HCT116 (cell line): ENCODE results near the gene ITPR2. TPM values are rescaled to one million over a fixed set of nuclear protein-coding genes. Genes with fewer than 3 reads are reported as not detected.

Experiments used
- ATAC-seq: fragments of 200-7000 bp; cut with Tn5 transposase; 2 replicates; pipeline ENCODE4 v1.9.1; 2020; ENCODE audit warnings: mild to moderate bottlenecking, moderate library complexity
- BruUV-seq: library from RNA; stranded (reverse); fragments of 400-500 nt; replicated peaks from 2 replicates; lab custom pipeline; 2021; lab: Mats Ljungman, UMichigan
- CTCF ChIA-PET: fragments of 300-600 bp; sonication (Branson Sonifier 250); formaldehyde crosslinking; loops from one replicate; lab custom pipeline; 2021; ENCODE audit warnings: antibody characterized with exemption; lab: Charles Lee
- POLR2A ChIA-PET: fragments of 300-600, 350-600 bp; sonication (Branson Sonifier 250); formaldehyde crosslinking; loops from one replicate; lab custom pipeline; 2021; ENCODE audit warnings: antibody characterized with exemption; lab: Charles Lee
- RAD21 ChIA-PET, 2 experiments: fragments of 300-600 bp; sonication (Branson Sonifier 250); formaldehyde crosslinking; loops; one replicate each; lab custom pipeline; 2023; ENCODE audit warnings: low total read pairs in 2 of 2; ENCODE audit not compliant: uncharacterized antibody in 2 of 2, unreplicated experiment in 2 of 2, low non-redundant PET in 1 of 2; lab: Charles Lee
- DNase-seq: peaks from one replicate; pipeline ENCODE4 v3.0.0-alpha.2; 2010; ENCODE audit warnings: low read depth, low spot score
- H2AFZ ChIP-seq: fragments of 200-600 bp; shearing (Covaris generic), sonication (generic); 2 replicates; pipeline ENCODE4 v1.6.1; 2017; ENCODE audit warnings: low read depth, mixed run types, mixed read lengths, antibody characterized with exemption, low read length; ENCODE audit not compliant: poor library complexity, severe bottlenecking
- H3K27ac ChIP-seq: 2 replicates; pipeline ENCODE4 v1.5.1; 2012; ENCODE audit warnings: low read depth, low read length
- H3K27me3 ChIP-seq: fragments of 200-600 bp; sonication (generic); 2 replicates; pipeline ENCODE4 v1.6.1; 2016; ENCODE audit warnings: mixed run types, low read length, mixed read lengths; ENCODE audit not compliant: insufficient read depth
- H3K36me3 ChIP-seq, 2 experiments: fragments of 200-500 bp in 1 of 2; fragments of 200-600 bp in 1 of 2; sonication (Bioruptor generic) in 1 of 2; sonication (generic) in 1 of 2; 2 replicates each; pipeline versions ENCODE4 v1.5.1 to v1.6.1; 2014 to 2016; ENCODE audit warnings: low read length in 2 of 2, inconsistent platforms in 1 of 2, mixed read lengths in 1 of 2, mixed run types in 1 of 2; ENCODE audit not compliant: insufficient read depth in 2 of 2, control insufficient read depth in 1 of 2
- H3K4me1 ChIP-seq, 2 experiments: fragments of 200-600 bp in 1 of 2; sonication (generic) in 1 of 2; 2 replicates each; pipeline versions ENCODE4 v1.5.1 to v1.6.1; 2012 to 2017; ENCODE audit warnings: low read length in 2 of 2, inconsistent platforms in 1 of 2, mild to moderate bottlenecking in 1 of 2, mixed read lengths in 1 of 2, mixed run types in 1 of 2, moderate library complexity in 1 of 2; ENCODE audit not compliant: insufficient read depth in 2 of 2, control insufficient read depth in 1 of 2
- H3K4me2 ChIP-seq: fragments of 200-600 bp; sonication (generic); 2 replicates; pipeline ENCODE4 v1.6.1; 2017; ENCODE audit warnings: mixed run types, low read length, mixed read lengths
- H3K4me3 ChIP-seq, 2 experiments: fragments of 200-600 bp in 1 of 2; sonication (generic) in 1 of 2; replicated peaks in 1 of 2; 2 replicates each; pipeline ENCODE4 v1.5.1; 2011 to 2016; ENCODE audit warnings: low read length in 2 of 2, control low read depth in 1 of 2, low read depth in 1 of 2, mild to moderate bottlenecking in 1 of 2, mixed read lengths in 1 of 2, mixed run types in 1 of 2
- H3K79me2 ChIP-seq: fragments of 200-600 bp; sonication (generic); 2 replicates; pipeline ENCODE4 v1.6.1; 2017; ENCODE audit warnings: mild to moderate bottlenecking, mixed run types, low read length, moderate library complexity, mixed read lengths; ENCODE audit not compliant: insufficient read depth
- H3K9ac ChIP-seq: fragments of 200-600 bp; sonication (generic); 2 replicates; pipeline ENCODE4 v1.6.1; 2016; ENCODE audit warnings: low read length, mixed read lengths
- H3K9me2 ChIP-seq: fragments of 200-600 bp; sonication (generic), shearing (Covaris generic); 2 replicates; pipeline ENCODE4 v1.6.1; 2017; ENCODE audit warnings: mixed run types, mild to moderate bottlenecking, moderate library complexity; ENCODE audit not compliant: insufficient read depth
- H3K9me3 ChIP-seq, 2 experiments: fragments of 200-500 bp in 1 of 2; fragments of 200-600 bp in 1 of 2; sonication (Bioruptor generic) in 1 of 2; sonication (generic) in 1 of 2; 2 replicates each; pipeline ENCODE4 v1.6.1; 2014 to 2017; ENCODE audit warnings: low read length in 2 of 2, mixed read lengths in 2 of 2, inconsistent platforms in 1 of 2, low read depth in 1 of 2, mild to moderate bottlenecking in 1 of 2, mixed run types in 1 of 2, moderate library complexity in 1 of 2; ENCODE audit not compliant: control insufficient read depth in 1 of 2, insufficient read depth in 1 of 2
- H4K20me1 ChIP-seq: fragments of 200-600 bp; sonication (generic), shearing (Covaris generic); 2 replicates; pipeline ENCODE4 v1.6.1; 2017; ENCODE audit warnings: mixed run types, mild to moderate bottlenecking, moderate library complexity; ENCODE audit not compliant: insufficient read depth
- ATF3 ChIP-seq: IDR thresholded peaks from 2 replicates; pipeline ENCODE4 v1.6.1; 2012
- CBX3 ChIP-seq: IDR thresholded peaks from 2 replicates; pipeline ENCODE4 v1.6.1; 2012; ENCODE audit warnings: low read depth
- CEBPB ChIP-seq: IDR thresholded peaks from 2 replicates; pipeline ENCODE4 v1.6.1; 2012; ENCODE audit warnings: low read depth
- CTCF ChIP-seq, 3 experiments: fragments of 200-600 bp in 1 of 3; sonication (generic) in 1 of 3; IDR thresholded peaks in 2 of 3; conservative IDR thresholded peaks in 1 of 3; 2 replicates each; pipeline ENCODE4 v1.5.1; 2012 to 2017; ENCODE audit warnings: low read depth in 2 of 3, low read length in 2 of 3, antibody characterized with exemption in 1 of 3, borderline replicate concordance in 1 of 3, control low read depth in 1 of 3, mild to moderate bottlenecking in 1 of 3, mixed read lengths in 1 of 3, mixed run types in 1 of 3, moderate library complexity in 1 of 3; ENCODE audit not compliant: insufficient read depth in 1 of 3
- EGR1 ChIP-seq: IDR thresholded peaks from 2 replicates; pipeline ENCODE4 v1.6.1; 2012; ENCODE audit warnings: low read depth
- EZH2 ChIP-seq: fragments of 200-600 bp; sonication (generic); IDR thresholded peaks from 2 replicates; pipeline ENCODE4 v1.6.1; 2017; ENCODE audit warnings: antibody characterized with exemption, mixed run types
- EZH2phosphoT487 ChIP-seq: fragments of 200-600 bp; IDR thresholded peaks from 2 replicates; pipeline ENCODE4 v1.6.1; 2018; ENCODE audit warnings: antibody characterized with exemption, borderline replicate concordance
- FOSL1 ChIP-seq: IDR thresholded peaks from 2 replicates; pipeline ENCODE4 v1.6.1; 2012; ENCODE audit warnings: low read depth
- JUND ChIP-seq: IDR thresholded peaks from 2 replicates; pipeline ENCODE4 v1.6.1; 2012
- MAX ChIP-seq: IDR thresholded peaks from 2 replicates; pipeline ENCODE4 v1.6.1; 2012
- POLR2A ChIP-seq: IDR thresholded peaks from 2 replicates; pipeline ENCODE4 v1.7.0; 2011; ENCODE audit warnings: borderline replicate concordance; ENCODE audit not compliant: insufficient read depth, insufficient read length; ENCODE audit errors: extremely low read depth
- POLR2AphosphoS5 ChIP-seq: IDR thresholded peaks from 2 replicates; pipeline ENCODE4 v1.6.1; 2011; ENCODE audit warnings: mild to moderate bottlenecking, low read depth, low read length, moderate library complexity
- RAD21 ChIP-seq: IDR thresholded peaks from 2 replicates; pipeline ENCODE4 v1.6.1; 2012; ENCODE audit warnings: low read depth, mild to moderate bottlenecking
- SP1 ChIP-seq: IDR thresholded peaks from 2 replicates; pipeline ENCODE4 v1.6.1; 2012; ENCODE audit warnings: low read depth
- SRF ChIP-seq: IDR thresholded peaks from 2 replicates; pipeline ENCODE4 v1.6.1; 2012; ENCODE audit warnings: low read depth
- TCF7L2 ChIP-seq: IDR thresholded peaks from 2 replicates; pipeline ENCODE4 v1.7.0; 2011; ENCODE audit warnings: borderline replicate concordance, inconsistent platforms; ENCODE audit not compliant: insufficient read depth, insufficient read length; ENCODE audit errors: extremely low read depth
- YY1 ChIP-seq: IDR thresholded peaks from 2 replicates; pipeline ENCODE4 v1.6.1; 2011; ENCODE audit warnings: low read length, low read depth, moderate library complexity, mild to moderate bottlenecking; ENCODE audit not compliant: insufficient replicate concordance; ENCODE audit errors: extremely low read depth
- ZBTB33 ChIP-seq: IDR thresholded peaks from 2 replicates; pipeline ENCODE4 v1.6.1; 2011; ENCODE audit warnings: mild to moderate bottlenecking, low read length, moderate library complexity; ENCODE audit not compliant: insufficient replicate concordance; ENCODE audit errors: extremely low read depth
- ZFX ChIP-seq: fragments of 450-650 bp; IDR thresholded peaks from 2 replicates; pipeline ENCODE4 v1.6.1; 2017
- ZNF274 ChIP-seq: fragments of 200-500 bp; sonication (Bioruptor generic); IDR thresholded peaks from 2 replicates; pipeline ENCODE4 v1.6.1; 2014; ENCODE audit warnings: mild to moderate bottlenecking, low read depth, low read length, inconsistent platforms
- intact Hi-C: fragments of 100-400 bp; cut with micrococcal nuclease; formaldehyde crosslinking; loops from 2 replicates; pipeline ENCODE4 v1.10.0; 2022
- total RNA-seq: library from RNA; stranded (reverse); gene quantifications from one replicate; pipeline ENCODE4 v1.2.1, GENCODE V29; 2021; ENCODE audit not compliant: unreplicated experiment

Gene ITPR2
- total RNA-seq, 1 experiment from 2014 or later = 6.5 TPM

- TF ChIP-seq CTCF (IDR thresholded peaks at IDR 0.05 in 2 of 3, conservative IDR thresholded peaks at IDR 0.05 in 1 of 3; ENCODE audit: borderline replicate concordance in 1 of 3, insufficient read depth in 1 of 3, low read depth in 2 of 3, low read length in 2 of 3) = no peak
- no peak for TF ChIP-seq MAX
- no peak for TF ChIP-seq EZH2
Observed at GRCh38 chr12:26790645-26790994, 42.4 kb downstream of the ITPR2 start (continued).

GRCh38 chr12:26789731-26790644 is 43.0 kb downstream of the ITPR2 start:
- no peak overlapping the region for H3K4me2 ChIP-seq
- no peaks in the 10 kb centered on the region for H3K27me3 ChIP-seq
- H3K36me3 ChIP-seq = no peaks in the 10 kb centered on the region
- H3K9me3 ChIP-seq = no peaks in the 10 kb centered on the region
- H3K9ac ChIP-seq = no peak overlapping the region
- H4K20me1 ChIP-seq = no peaks in the 10 kb centered on the region
- H3K4me3 ChIP-seq = no peak overlapping the region
- H3K4me1 ChIP-seq = no peaks in the 10 kb centered on the region; a peak in 1 of 4 replicates
- POLR2A ChIA-PET = no interaction called here
- DNase-seq (no peak), ATAC-seq (no peak)
- no peak for TF ChIP-seq EZH2phosphoT487
- TF ChIP-seq POLR2AphosphoS5 = no peak
- no peak for TF ChIP-seq EGR1
- TF ChIP-seq MAX = no peak
- TF ChIP-seq FOSL1 = no peak
- no peak for TF ChIP-seq ZNF274
- no peak for TF ChIP-seq TCF7L2
- no peak for TF ChIP-seq CEBPB
- no peak for TF ChIP-seq ZBTB33
- no peak for TF ChIP-seq YY1
- TF ChIP-seq ATF3 = no peak
- TF ChIP-seq ZFX = no peak
- TF ChIP-seq EZH2 = no peak
- no peak for TF ChIP-seq SRF
- no peak for TF ChIP-seq SP1
- no peak for TF ChIP-seq JUND
- no peak for TF ChIP-seq RAD21
- no peak for TF ChIP-seq POLR2A
- TF ChIP-seq CBX3 = no peak
- no TSS peak for BruUV-seq
- no peak overlapping the region for H3K27ac ChIP-seq
- no peaks in the 10 kb centered on the region for H3K9me2 ChIP-seq
- H2AFZ ChIP-seq = no peak overlapping the region
- intact Hi-C loops = no loop called here
- RAD21 ChIA-PET = no interaction called here
- H3K79me2 ChIP-seq = no peaks in the 10 kb centered on the region
- CTCF ChIA-PET = no interaction called here
